HCT116 (cell line): ENCODE results near the gene HIVEP2. TPM values are rescaled to one million over a fixed set of nuclear protein-coding genes. Genes with fewer than 3 reads are reported as not detected.

Experiments
- ATAC-seq: fragments of 200-7000 bp; cut with Tn5 transposase; 2 replicates; pipeline ENCODE4 v1.9.1; 2020; ENCODE audit warnings: mild to moderate bottlenecking, moderate library complexity
- BruUV-seq: library from RNA; stranded (reverse); fragments of 400-500 nt; replicated peaks from 2 replicates; lab custom pipeline; 2021; lab: Mats Ljungman, UMichigan
- CTCF ChIA-PET: fragments of 300-600 bp; sonication (Branson Sonifier 250); formaldehyde crosslinking; loops from one replicate; lab custom pipeline; 2021; ENCODE audit warnings: antibody characterized with exemption; lab: Charles Lee
- POLR2A ChIA-PET: fragments of 300-600, 350-600 bp; sonication (Branson Sonifier 250); formaldehyde crosslinking; loops from one replicate; lab custom pipeline; 2021; ENCODE audit warnings: antibody characterized with exemption; lab: Charles Lee
- RAD21 ChIA-PET, 2 experiments: fragments of 300-600 bp; sonication (Branson Sonifier 250); formaldehyde crosslinking; loops; one replicate each; lab custom pipeline; 2023; ENCODE audit warnings: low total read pairs in 2 of 2; ENCODE audit not compliant: uncharacterized antibody in 2 of 2, unreplicated experiment in 2 of 2, low non-redundant PET in 1 of 2; lab: Charles Lee
- DNase-seq: peaks from one replicate; pipeline ENCODE4 v3.0.0-alpha.2; 2010; ENCODE audit warnings: low read depth, low spot score
- H2AFZ ChIP-seq: fragments of 200-600 bp; shearing (Covaris generic), sonication (generic); 2 replicates; pipeline ENCODE4 v1.6.1; 2017; ENCODE audit warnings: low read depth, mixed run types, mixed read lengths, antibody characterized with exemption, low read length; ENCODE audit not compliant: poor library complexity, severe bottlenecking
- H3K27ac ChIP-seq: 2 replicates; pipeline ENCODE4 v1.5.1; 2012; ENCODE audit warnings: low read depth, low read length
- H3K27me3 ChIP-seq: fragments of 200-600 bp; sonication (generic); 2 replicates; pipeline ENCODE4 v1.6.1; 2016; ENCODE audit warnings: mixed run types, low read length, mixed read lengths; ENCODE audit not compliant: insufficient read depth
- H3K36me3 ChIP-seq, 2 experiments: fragments of 200-500 bp in 1 of 2; fragments of 200-600 bp in 1 of 2; sonication (Bioruptor generic) in 1 of 2; sonication (generic) in 1 of 2; 2 replicates each; pipeline versions ENCODE4 v1.5.1 to v1.6.1; 2014 to 2016; ENCODE audit warnings: low read length in 2 of 2, inconsistent platforms in 1 of 2, mixed read lengths in 1 of 2, mixed run types in 1 of 2; ENCODE audit not compliant: insufficient read depth in 2 of 2, control insufficient read depth in 1 of 2
- H3K4me1 ChIP-seq, 2 experiments: fragments of 200-600 bp in 1 of 2; sonication (generic) in 1 of 2; 2 replicates each; pipeline versions ENCODE4 v1.5.1 to v1.6.1; 2012 to 2017; ENCODE audit warnings: low read length in 2 of 2, inconsistent platforms in 1 of 2, mild to moderate bottlenecking in 1 of 2, mixed read lengths in 1 of 2, mixed run types in 1 of 2, moderate library complexity in 1 of 2; ENCODE audit not compliant: insufficient read depth in 2 of 2, control insufficient read depth in 1 of 2
- H3K4me2 ChIP-seq: fragments of 200-600 bp; sonication (generic); 2 replicates; pipeline ENCODE4 v1.6.1; 2017; ENCODE audit warnings: mixed run types, low read length, mixed read lengths
- H3K4me3 ChIP-seq, 2 experiments: fragments of 200-600 bp in 1 of 2; sonication (generic) in 1 of 2; replicated peaks in 1 of 2; 2 replicates each; pipeline ENCODE4 v1.5.1; 2011 to 2016; ENCODE audit warnings: low read length in 2 of 2, control low read depth in 1 of 2, low read depth in 1 of 2, mild to moderate bottlenecking in 1 of 2, mixed read lengths in 1 of 2, mixed run types in 1 of 2
- H3K79me2 ChIP-seq: fragments of 200-600 bp; sonication (generic); 2 replicates; pipeline ENCODE4 v1.6.1; 2017; ENCODE audit warnings: mild to moderate bottlenecking, mixed run types, low read length, moderate library complexity, mixed read lengths; ENCODE audit not compliant: insufficient read depth
- H3K9ac ChIP-seq: fragments of 200-600 bp; sonication (generic); 2 replicates; pipeline ENCODE4 v1.6.1; 2016; ENCODE audit warnings: low read length, mixed read lengths
- H3K9me2 ChIP-seq: fragments of 200-600 bp; sonication (generic), shearing (Covaris generic); 2 replicates; pipeline ENCODE4 v1.6.1; 2017; ENCODE audit warnings: mixed run types, mild to moderate bottlenecking, moderate library complexity; ENCODE audit not compliant: insufficient read depth
- H3K9me3 ChIP-seq, 2 experiments: fragments of 200-500 bp in 1 of 2; fragments of 200-600 bp in 1 of 2; sonication (Bioruptor generic) in 1 of 2; sonication (generic) in 1 of 2; 2 replicates each; pipeline ENCODE4 v1.6.1; 2014 to 2017; ENCODE audit warnings: low read length in 2 of 2, mixed read lengths in 2 of 2, inconsistent platforms in 1 of 2, low read depth in 1 of 2, mild to moderate bottlenecking in 1 of 2, mixed run types in 1 of 2, moderate library complexity in 1 of 2; ENCODE audit not compliant: control insufficient read depth in 1 of 2, insufficient read depth in 1 of 2
- H4K20me1 ChIP-seq: fragments of 200-600 bp; sonication (generic), shearing (Covaris generic); 2 replicates; pipeline ENCODE4 v1.6.1; 2017; ENCODE audit warnings: mixed run types, mild to moderate bottlenecking, moderate library complexity; ENCODE audit not compliant: insufficient read depth
- CEBPB ChIP-seq: IDR thresholded peaks from 2 replicates; pipeline ENCODE4 v1.6.1; 2012; ENCODE audit warnings: low read depth
- EGR1 ChIP-seq: IDR thresholded peaks from 2 replicates; pipeline ENCODE4 v1.6.1; 2012; ENCODE audit warnings: low read depth
- EZH2phosphoT487 ChIP-seq: fragments of 200-600 bp; IDR thresholded peaks from 2 replicates; pipeline ENCODE4 v1.6.1; 2018; ENCODE audit warnings: antibody characterized with exemption, borderline replicate concordance
- FOSL1 ChIP-seq: IDR thresholded peaks from 2 replicates; pipeline ENCODE4 v1.6.1; 2012; ENCODE audit warnings: low read depth
- JUND ChIP-seq: IDR thresholded peaks from 2 replicates; pipeline ENCODE4 v1.6.1; 2012
- POLR2AphosphoS5 ChIP-seq: IDR thresholded peaks from 2 replicates; pipeline ENCODE4 v1.6.1; 2011; ENCODE audit warnings: mild to moderate bottlenecking, low read depth, low read length, moderate library complexity
- SIN3A ChIP-seq: IDR thresholded peaks from 2 replicates; pipeline ENCODE4 v1.6.1; 2012; ENCODE audit warnings: low read depth
- SP1 ChIP-seq: IDR thresholded peaks from 2 replicates; pipeline ENCODE4 v1.6.1; 2012; ENCODE audit warnings: low read depth
- SRF ChIP-seq: IDR thresholded peaks from 2 replicates; pipeline ENCODE4 v1.6.1; 2012; ENCODE audit warnings: low read depth
- intact Hi-C: fragments of 100-400 bp; cut with micrococcal nuclease; formaldehyde crosslinking; loops from 2 replicates; pipeline ENCODE4 v1.10.0; 2022
- total RNA-seq: library from RNA; stranded (reverse); gene quantifications from one replicate; pipeline ENCODE4 v1.2.1, GENCODE V29; 2021; ENCODE audit not compliant: unreplicated experiment
- TF ChIP-seq, protein P1 (sequence below): IDR thresholded peaks from 2 replicates; pipeline ENCODE4 v1.6.1; 2012
- TF ChIP-seq, protein P2 (sequence below): IDR thresholded peaks from 2 replicates; pipeline ENCODE4 v1.6.1; 2012
- TF ChIP-seq, protein P3 (sequence below): IDR thresholded peaks from 2 replicates; pipeline ENCODE4 v1.6.1; 2011; ENCODE audit warnings: mild to moderate bottlenecking, low read length, moderate library complexity; ENCODE audit not compliant: insufficient replicate concordance; ENCODE audit errors: extremely low read depth
- TF ChIP-seq, protein P4 (sequence below): IDR thresholded peaks from 2 replicates; pipeline ENCODE4 v1.6.1; 2012; ENCODE audit warnings: low read depth

The HIVEP2 gene
- total RNA-seq, 1 experiment from 2014 or later, result 8.1 TPM

DNA sequence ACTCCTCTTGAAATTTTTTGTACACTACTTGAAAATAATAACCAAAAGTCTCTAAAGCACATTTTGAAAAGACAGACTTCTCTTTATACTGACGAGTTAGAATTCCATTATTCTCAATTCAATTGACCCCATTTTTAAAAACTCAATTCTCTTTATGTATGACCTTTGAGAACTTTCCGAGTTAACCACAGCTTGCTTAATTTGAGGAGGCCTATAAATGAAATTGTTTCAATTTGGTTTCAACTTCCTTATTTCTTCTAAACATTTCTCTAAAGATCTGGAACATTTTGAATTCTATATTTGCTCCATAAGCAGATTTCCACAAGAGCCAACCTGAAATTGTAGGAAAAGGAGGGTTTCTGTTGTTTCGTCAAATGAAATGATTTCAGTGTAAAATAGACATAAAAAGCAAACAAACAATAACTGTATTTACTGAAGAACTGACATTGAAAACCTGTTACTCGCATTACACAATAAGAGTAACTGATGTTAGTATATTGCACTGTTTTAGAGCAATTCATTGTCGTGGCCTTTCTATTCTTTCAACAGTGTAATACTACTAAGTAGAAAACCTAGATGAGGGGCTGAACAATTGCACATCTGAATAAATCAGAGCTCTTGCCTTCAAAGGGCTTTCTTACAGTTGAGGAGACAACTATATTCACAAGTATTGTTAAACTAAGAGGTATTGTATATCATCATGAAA lies 223.6 kb downstream of the HIVEP2 start:
- Histone ChIP-seq H3K4me2 (no peak overlapping the region), H3K36me3 (no peaks in the 10 kb centered on the region), H3K9ac (no peak overlapping the region), H3K9me2 (no peaks in the 10 kb centered on the region), H3K4me1 (no peaks in the 10 kb centered on the region), H3K9me3 (no peaks in the 10 kb centered on the region), H3K27ac (no peak overlapping the region), H2AFZ (no peak overlapping the region), H3K4me3 (no peak overlapping the region), H3K27me3 (no peaks in the 10 kb centered on the region), H3K79me2 (no peaks in the 10 kb centered on the region), H4K20me1 (no peaks in the 10 kb centered on the region)
- intact Hi-C loops, result no loop called here
- CTCF ChIA-PET, result no interaction called here
- RAD21 ChIA-PET, result no interaction called here
- DNase-seq, result no peak
- TF ChIP-seq SP1 (no peak), EGR1 (no peak), CEBPB (no peak), FOSL1 (no peak), POLR2AphosphoS5 (no peak), SIN3A (no peak), JUND (no peak), EZH2phosphoT487 (no peak), SRF (no peak)
- TF ChIP-seq, protein P1, sequence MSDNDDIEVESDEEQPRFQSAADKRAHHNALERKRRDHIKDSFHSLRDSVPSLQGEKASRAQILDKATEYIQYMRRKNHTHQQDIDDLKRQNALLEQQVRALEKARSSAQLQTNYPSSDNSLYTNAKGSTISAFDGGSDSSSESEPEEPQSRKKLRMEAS, result no peak
- TF ChIP-seq, protein P2, sequence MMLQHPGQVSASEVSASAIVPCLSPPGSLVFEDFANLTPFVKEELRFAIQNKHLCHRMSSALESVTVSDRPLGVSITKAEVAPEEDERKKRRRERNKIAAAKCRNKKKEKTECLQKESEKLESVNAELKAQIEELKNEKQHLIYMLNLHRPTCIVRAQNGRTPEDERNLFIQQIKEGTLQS, result no peak
- TF ChIP-seq, protein P3, sequence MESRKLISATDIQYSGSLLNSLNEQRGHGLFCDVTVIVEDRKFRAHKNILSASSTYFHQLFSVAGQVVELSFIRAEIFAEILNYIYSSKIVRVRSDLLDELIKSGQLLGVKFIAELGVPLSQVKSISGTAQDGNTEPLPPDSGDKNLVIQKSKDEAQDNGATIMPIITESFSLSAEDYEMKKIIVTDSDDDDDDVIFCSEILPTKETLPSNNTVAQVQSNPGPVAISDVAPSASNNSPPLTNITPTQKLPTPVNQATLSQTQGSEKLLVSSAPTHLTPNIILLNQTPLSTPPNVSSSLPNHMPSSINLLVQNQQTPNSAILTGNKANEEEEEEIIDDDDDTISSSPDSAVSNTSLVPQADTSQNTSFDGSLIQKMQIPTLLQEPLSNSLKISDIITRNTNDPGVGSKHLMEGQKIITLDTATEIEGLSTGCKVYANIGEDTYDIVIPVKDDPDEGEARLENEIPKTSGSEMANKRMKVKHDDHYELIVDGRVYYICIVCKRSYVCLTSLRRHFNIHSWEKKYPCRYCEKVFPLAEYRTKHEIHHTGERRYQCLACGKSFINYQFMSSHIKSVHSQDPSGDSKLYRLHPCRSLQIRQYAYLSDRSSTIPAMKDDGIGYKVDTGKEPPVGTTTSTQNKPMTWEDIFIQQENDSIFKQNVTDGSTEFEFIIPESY, result no peak
- TF ChIP-seq, protein P4, sequence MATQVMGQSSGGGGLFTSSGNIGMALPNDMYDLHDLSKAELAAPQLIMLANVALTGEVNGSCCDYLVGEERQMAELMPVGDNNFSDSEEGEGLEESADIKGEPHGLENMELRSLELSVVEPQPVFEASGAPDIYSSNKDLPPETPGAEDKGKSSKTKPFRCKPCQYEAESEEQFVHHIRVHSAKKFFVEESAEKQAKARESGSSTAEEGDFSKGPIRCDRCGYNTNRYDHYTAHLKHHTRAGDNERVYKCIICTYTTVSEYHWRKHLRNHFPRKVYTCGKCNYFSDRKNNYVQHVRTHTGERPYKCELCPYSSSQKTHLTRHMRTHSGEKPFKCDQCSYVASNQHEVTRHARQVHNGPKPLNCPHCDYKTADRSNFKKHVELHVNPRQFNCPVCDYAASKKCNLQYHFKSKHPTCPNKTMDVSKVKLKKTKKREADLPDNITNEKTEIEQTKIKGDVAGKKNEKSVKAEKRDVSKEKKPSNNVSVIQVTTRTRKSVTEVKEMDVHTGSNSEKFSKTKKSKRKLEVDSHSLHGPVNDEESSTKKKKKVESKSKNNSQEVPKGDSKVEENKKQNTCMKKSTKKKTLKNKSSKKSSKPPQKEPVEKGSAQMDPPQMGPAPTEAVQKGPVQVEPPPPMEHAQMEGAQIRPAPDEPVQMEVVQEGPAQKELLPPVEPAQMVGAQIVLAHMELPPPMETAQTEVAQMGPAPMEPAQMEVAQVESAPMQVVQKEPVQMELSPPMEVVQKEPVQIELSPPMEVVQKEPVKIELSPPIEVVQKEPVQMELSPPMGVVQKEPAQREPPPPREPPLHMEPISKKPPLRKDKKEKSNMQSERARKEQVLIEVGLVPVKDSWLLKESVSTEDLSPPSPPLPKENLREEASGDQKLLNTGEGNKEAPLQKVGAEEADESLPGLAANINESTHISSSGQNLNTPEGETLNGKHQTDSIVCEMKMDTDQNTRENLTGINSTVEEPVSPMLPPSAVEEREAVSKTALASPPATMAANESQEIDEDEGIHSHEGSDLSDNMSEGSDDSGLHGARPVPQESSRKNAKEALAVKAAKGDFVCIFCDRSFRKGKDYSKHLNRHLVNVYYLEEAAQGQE, result no peak
- POLR2A ChIA-PET, result no interaction called here
- no TSS peak for BruUV-seq
- no peak for ATAC-seq
